Esophagus muscularis mucosa (tissue), 4 donors: ENCODE results near the gene FAM234A. TPM values are rescaled to one million over a fixed set of nuclear protein-coding genes. Genes with fewer than 3 reads are reported as not detected.

Experiments used
- DNase-seq: peaks from one replicate; pipeline ENCODE4 v3.0.0-alpha.2; 2017; ENCODE audit errors: extremely low spot score
- H3K27ac ChIP-seq, 4 donors: fragments of 200-600 bp; sonication (generic); replicated peaks in 1 of 4; 1 replicate in 3 of 4; 2 replicates in 1 of 4; pipeline ENCODE4 v1.5.1; 2016 to 2019; ENCODE audit warnings: mild to moderate bottlenecking in 1 of 4
- H3K27me3 ChIP-seq, 4 donors: fragments of 200-600 bp; sonication (generic); one replicate each; pipeline versions ENCODE4 v1.5.1 to v1.6.0; 2016 to 2019
- H3K36me3 ChIP-seq, 4 donors: fragments of 200-600 bp; sonication (generic); one replicate each; pipeline ENCODE4 v1.5.1; 2016 to 2019
- H3K4me1 ChIP-seq, 4 donors: fragments of 200-600 bp; sonication (generic); one replicate each; pipeline ENCODE4 v1.5.1; 2016 to 2019
- H3K4me3 ChIP-seq, 4 donors: fragments of 200-600 bp; sonication (generic); 1 replicate in 2 of 4; 2 replicates in 2 of 4; pipeline ENCODE4 v1.5.1; 2016 to 2019; ENCODE audit warnings: mild to moderate bottlenecking in 4 of 4, moderate library complexity in 1 of 4
- H3K9me3 ChIP-seq, 4 donors: fragments of 200-600 bp; sonication (generic); 1 replicate in 3 of 4; 2 replicates in 1 of 4; pipeline ENCODE4 v1.5.1; 2016 to 2019
- EP300 ChIP-seq: sonication (generic); formaldehyde crosslinking; IDR thresholded peaks from one replicate; pipeline ENCODE4 v1.6.1; 2017; ENCODE audit warnings: antibody characterized with exemption
- POLR2A ChIP-seq: fragments of 450-650 bp; IDR thresholded peaks from one replicate; pipeline ENCODE4 v1.6.1; 2017; ENCODE audit warnings: antibody characterized with exemption, moderate library complexity, mild to moderate bottlenecking, low read depth
- POLR2AphosphoS5 ChIP-seq, 2 donors: sonication (generic); formaldehyde crosslinking; IDR thresholded peaks; one replicate each; pipeline ENCODE4 v1.6.1; 2017; ENCODE audit warnings: antibody characterized with exemption in 2 of 2
- WGBS: methylation state at CpG from one replicate; pipeline ENCODE4 v1.1.5; 2018; 5-methylcytosine and 5-hydroxymethylcytosine counted together
- intact Hi-C: fragments of 100-400 bp; cut with DNase I; formaldehyde crosslinking; loops from one replicate; pipeline ENCODE4 v1.15.1; 2023
- total RNA-seq, 4 donors: library from RNA; depleted of rRNA; stranded (reverse); fragments of >200 nt; gene quantifications; one replicate each; pipeline versions ENCODE4 v1.1.0 to v1.2.1, GENCODE V29; 2016
- TF ChIP-seq, protein P1 (sequence below), 3 experiments: fragments of 200-600 bp in 2 of 3; fragments of 450-650 bp in 1 of 3; sonication (generic) in 2 of 3; IDR thresholded peaks; one replicate each; pipeline ENCODE4 v1.5.1; 2017 to 2019; ENCODE audit warnings: antibody characterized with exemption in 3 of 3, mild to moderate bottlenecking in 2 of 3, moderate library complexity in 1 of 3

Gene FAM234A
- total RNA-seq, 4 donors from 2014 or later: 61.0 to 129 (median 78.1) TPM

DNA sequence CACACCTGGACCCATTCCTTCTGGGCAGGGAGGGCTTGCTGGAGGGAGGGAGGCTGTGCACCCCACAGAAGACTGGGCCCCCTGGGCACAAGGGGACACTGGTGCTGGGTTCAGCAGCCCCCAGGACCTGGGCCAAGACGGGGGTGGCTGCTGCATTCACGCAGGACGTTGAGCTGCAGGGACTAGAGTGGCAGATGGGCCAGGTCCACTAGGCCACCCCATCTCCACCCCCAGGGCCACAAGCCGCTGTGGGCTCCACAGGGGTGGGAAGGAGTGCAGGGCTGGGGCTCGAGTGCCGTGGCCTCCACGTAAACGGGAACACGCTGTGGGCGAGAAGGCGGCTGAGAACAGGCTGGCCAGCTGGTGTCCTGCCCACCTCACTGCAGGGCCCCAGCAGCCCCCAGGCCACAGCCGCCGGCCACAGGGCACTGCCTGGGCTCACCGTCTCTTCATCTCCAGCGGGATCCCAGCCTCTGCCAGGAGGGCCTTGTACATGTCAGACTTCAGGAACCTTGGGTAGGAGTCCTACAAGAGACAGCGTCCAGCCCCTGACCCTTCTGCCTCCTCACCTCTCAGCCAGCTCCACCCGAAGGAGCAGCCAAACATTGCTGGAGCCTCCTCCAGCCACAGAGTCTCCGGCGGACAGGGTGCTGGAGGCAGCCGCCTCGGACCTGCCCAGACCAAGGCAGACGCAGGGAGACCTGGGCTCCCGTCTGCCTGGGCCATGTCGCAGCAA is 34.6 kb downstream of the FAM234A start:
- Histone ChIP-seq H3K4me1 (peaks cover 0 to 9% (median 4%) of the 10 kb centered on the region in 4 donors), H3K36me3 (peaks cover under 1 to 23% (median 15%) of the 10 kb centered on the region in 4 donors), H3K4me3 (no peak overlapping the region), H3K27me3 (peaks cover 0 to 4% (median 0%) of the 10 kb centered on the region in 4 donors), H3K27ac (no peak overlapping the region), H3K9me3 (no peaks in the 10 kb centered on the region)
- intact Hi-C loops: no loop called here
- 80% methylated on average over 8 of the region's 24 CpGs for WGBS
- no peak for DNase-seq
- TF ChIP-seq EP300 (no peak), POLR2AphosphoS5 (IDR thresholded peaks at IDR 0.05) (no peak), POLR2A (no peak)

DNA sequence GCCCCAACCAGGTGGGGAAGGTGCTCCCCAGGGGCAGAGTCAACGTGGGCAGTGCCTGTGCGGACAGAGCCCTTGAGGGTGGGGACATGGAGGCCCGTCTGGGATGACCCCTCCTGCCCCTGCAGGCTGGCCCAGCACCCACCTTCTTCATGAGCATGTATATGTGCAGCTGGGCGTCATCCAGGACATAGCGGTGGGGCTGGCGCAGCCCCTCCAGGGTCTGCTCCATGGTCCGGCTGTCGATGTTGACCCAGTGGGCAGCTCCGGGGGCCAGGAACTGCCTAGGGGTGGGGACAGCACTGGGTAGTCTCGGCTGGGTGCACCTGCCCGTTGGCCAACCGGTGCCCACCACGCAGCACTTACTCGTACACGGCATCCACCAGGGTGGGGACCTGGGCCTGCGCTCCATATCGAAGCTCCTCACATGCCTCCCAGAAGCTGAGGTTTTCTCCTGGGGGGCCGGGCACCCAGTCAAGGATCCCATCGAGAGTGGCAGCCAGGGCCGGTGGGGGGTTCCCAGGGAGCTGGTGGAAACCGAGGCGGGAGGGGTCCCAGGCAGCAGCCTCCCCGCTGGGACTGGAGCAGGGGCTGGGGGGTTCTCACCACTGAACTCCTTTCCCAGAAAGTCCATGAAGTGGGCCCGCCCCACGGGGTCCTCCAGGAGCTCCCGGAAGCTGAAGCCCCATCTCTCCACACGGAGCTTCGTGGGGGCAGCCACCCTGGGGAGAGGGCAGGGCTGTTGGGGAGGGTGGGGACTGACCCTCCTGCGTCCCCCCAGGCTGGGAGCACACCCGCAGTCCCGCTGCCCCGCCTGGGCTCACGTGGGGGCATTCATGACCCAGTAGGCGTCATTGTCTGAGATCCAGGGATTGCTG is 36.0 kb downstream of the FAM234A start:
- TF ChIP-seq EP300 (no peak), POLR2AphosphoS5 (IDR thresholded peaks at IDR 0.05) (no peak), POLR2A (no peak)
- TF ChIP-seq, protein P1, sequence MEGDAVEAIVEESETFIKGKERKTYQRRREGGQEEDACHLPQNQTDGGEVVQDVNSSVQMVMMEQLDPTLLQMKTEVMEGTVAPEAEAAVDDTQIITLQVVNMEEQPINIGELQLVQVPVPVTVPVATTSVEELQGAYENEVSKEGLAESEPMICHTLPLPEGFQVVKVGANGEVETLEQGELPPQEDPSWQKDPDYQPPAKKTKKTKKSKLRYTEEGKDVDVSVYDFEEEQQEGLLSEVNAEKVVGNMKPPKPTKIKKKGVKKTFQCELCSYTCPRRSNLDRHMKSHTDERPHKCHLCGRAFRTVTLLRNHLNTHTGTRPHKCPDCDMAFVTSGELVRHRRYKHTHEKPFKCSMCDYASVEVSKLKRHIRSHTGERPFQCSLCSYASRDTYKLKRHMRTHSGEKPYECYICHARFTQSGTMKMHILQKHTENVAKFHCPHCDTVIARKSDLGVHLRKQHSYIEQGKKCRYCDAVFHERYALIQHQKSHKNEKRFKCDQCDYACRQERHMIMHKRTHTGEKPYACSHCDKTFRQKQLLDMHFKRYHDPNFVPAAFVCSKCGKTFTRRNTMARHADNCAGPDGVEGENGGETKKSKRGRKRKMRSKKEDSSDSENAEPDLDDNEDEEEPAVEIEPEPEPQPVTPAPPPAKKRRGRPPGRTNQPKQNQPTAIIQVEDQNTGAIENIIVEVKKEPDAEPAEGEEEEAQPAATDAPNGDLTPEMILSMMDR (IDR thresholded peaks at IDR 0.05): no peak
- Histone ChIP-seq H3K9me3 (no peaks in the 10 kb centered on the region), H3K36me3 (peaks cover 0 to 9% (median 3%) of the 10 kb centered on the region in 4 donors), H3K27ac (no peak overlapping the region), H3K4me1 (peaks cover 10 to 22% (median 17%) of the 10 kb centered on the region in 4 donors), H3K4me3 (no peak overlapping the region), H3K27me3 (peaks cover 0 to 15% (median 0%) of the 10 kb centered on the region in 4 donors)
- intact Hi-C loops: no loop called here
- DNase-seq: no peak
- WGBS: 85% methylated on average over 21 of the region's 34 CpGs

DNA sequence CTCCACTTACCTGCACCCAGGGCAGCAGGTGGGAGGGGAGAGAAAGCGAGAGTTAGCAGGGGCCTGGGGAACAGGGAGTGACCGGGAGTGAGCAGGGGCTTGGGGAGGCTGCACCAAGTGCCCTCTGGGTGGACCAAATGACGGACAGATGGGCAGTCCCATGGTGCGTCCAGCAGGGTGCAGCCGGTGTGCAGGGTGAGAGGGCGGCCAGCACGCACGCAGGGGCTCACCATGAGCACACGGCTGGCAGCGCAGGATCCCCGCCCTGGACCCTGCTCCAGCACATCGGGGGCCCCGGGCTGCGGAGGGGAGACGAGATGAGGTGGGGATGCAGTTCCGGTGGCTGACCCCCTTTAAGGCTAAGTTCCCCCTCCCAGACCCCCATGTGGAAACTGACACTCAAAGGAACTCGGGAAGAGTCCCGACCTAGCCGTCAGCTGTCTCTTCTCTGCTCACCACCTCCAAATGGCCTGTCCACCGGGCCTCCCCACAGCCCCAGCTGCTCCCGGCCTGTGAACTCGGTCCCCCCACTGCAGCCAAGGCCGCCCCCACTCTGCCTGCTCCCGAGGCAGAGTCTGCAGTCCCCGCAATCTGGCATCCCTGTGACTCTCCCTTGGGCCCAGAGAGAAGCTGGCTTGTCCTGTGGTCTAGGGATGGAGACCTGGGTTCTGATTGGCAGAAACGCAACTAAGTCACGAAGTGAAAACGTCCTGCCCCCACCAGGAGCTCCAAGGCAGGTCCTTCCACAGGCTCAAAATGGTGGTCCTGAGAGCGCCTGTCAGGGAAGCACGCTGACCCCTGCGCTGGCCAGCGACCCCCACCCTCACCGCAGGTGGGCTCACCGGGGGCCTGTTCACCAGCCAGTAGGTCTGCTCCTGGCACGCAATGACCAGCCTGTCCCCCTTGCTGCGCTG is 38.3 kb downstream of the FAM234A start:
- H3K27ac ChIP-seq: no peak overlapping the region
- intact Hi-C loops: no loop called here
- H3K9me3 ChIP-seq: no peaks in the 10 kb centered on the region
- no peak overlapping the region for H3K4me3 ChIP-seq
- H3K4me1 ChIP-seq: peaks cover 10 to 24% (median 18%) of the 10 kb centered on the region in 4 donors
- WGBS: 85% methylated on average over 25 of the region's 36 CpGs
- TF ChIP-seq POLR2A (no peak), EP300 (no peak), POLR2AphosphoS5 (IDR thresholded peaks at IDR 0.05) (no peak)
- TF ChIP-seq, protein P1 (IDR thresholded peaks at IDR 0.05): no peak
- H3K27me3 ChIP-seq: peaks cover 0 to 19% (median 0%) of the 10 kb centered on the region in 4 donors
- DNase-seq: no peak
- H3K36me3 ChIP-seq: peaks cover 0 to 7% (median 2%) of the 10 kb centered on the region in 4 donors

DNA sequence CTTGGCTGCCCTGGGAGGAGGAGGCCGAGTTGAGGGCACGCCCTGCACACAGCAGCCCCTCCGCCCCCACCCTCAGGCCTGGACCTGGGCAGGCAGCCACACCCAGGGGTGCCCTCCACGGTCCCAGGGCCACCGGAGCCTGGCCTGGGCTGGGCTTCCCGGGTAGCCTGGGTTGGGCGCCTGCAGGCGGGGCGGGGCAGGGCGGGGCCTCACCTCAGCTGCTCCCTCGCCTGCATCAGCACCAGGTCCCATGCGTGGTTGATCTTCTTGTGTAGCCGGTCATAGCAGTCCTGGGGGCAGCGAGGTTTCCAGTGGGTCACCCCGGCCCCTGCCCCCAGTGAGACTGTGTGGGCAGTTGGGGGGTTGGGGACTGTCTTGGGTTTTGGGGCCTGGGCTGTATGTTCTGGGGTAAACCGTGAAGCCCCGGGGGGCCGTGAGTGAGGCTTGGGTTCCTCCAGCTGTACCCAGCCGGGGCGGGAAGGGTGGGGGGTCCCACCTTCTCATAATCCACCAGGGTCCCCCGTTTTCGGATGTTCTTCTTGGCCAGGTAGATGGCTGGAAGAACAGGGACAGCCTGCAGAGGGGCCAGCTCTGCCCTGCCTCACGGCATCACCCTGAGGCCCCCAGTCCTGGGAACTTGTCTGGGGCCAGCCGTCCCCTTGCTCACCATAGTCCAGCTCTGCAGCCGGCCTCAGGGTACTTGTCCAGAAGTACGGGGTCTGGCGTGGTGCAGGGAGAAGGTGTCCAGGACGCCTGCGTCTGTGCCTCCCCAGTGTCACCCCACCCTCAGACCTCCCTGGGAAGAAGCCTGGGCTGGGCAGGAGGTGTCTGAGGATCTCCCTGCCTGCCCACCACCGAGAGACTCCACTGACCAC is 39.2 kb downstream of the FAM234A start:
- peaks cover 0 to 19% (median 0%) of the 10 kb centered on the region in 4 donors for H3K27me3 ChIP-seq
- no peak for DNase-seq
- WGBS: 78% methylated on average over 6 of the region's 30 CpGs
- peaks cover 10 to 24% (median 18%) of the 10 kb centered on the region in 4 donors for H3K4me1 ChIP-seq
- intact Hi-C loops: no loop called here
- no peak overlapping the region for H3K4me3 ChIP-seq
- TF ChIP-seq EP300: no peak
- TF ChIP-seq POLR2A: no peak
- TF ChIP-seq POLR2AphosphoS5 (IDR thresholded peaks at IDR 0.05): no peak
- TF ChIP-seq, protein P1 (IDR thresholded peaks at IDR 0.05): no peak
- peaks cover 0 to 7% (median 2%) of the 10 kb centered on the region in 4 donors for H3K36me3 ChIP-seq
- H3K9me3 ChIP-seq: no peaks in the 10 kb centered on the region
- H3K27ac ChIP-seq: no peak overlapping the region
